G401 (cell line): Measurements from ENCODE around the gene FYB1. TPM values are rescaled to one million over a fixed set of nuclear protein-coding genes. Genes with fewer than 3 reads are reported as not detected.
"Not testable (repeated sequence)": the region's sequence is repeated elsewhere in the genome, so short reads cannot be mapped to it uniquely, and the experiment has no call there.

Experiments used
- DNase-seq: peaks from one replicate; pipeline ENCODE4 v3.0.0-alpha.2; 2015; ENCODE audit warnings: low spot score
- in situ Hi-C: cut with HindIII; loops from 2 replicates; pipeline ENCODE4 v1.10.0; 2016; ENCODE audit warnings: low sequenced_read_pairs, mixed read lengths
- total RNA-seq: library from RNA; depleted of rRNA; stranded (reverse); fragments of >200 nt; shearing (Covaris generic); gene quantifications from 2 replicates; pipeline ENCODE4 v1.2.3, GENCODE V29; 2014; rRNA removed

The FYB1 gene
- total RNA-seq, result not detected in 2 replicates

GRCh38 chr5:39219437-39219836 lies at the start of gene FYB1:
Gene FYB1 (minus strand): TSS chr5:39219563. CDS start chr5:39202960, 16,603 bp downstream.
- in situ Hi-C loops, result no loop called here
- DNase-seq, result no peak

- no peak for DNase-seq
- in situ Hi-C loops, result no loop called here
These were observed 47.8 kb upstream of the FYB1 start for GRCh38 chr5:39267186-39267585.

- DNase-seq, result no peak
- in situ Hi-C loops, result no loop called here
These were observed 47.1 kb upstream of the FYB1 start for GRCh38 chr5:39266442-39266841.

GRCh38 chr5:39264528-39264927 lies 45.2 kb upstream of the FYB1 start:
- in situ Hi-C loops, result no loop called here
- no peak for DNase-seq

GRCh38 chr5:39262981-39263380 lies 43.6 kb upstream of the FYB1 start:
- DNase-seq, result no peak
- in situ Hi-C loops, result no loop called here

- DNase-seq, result no peak
- in situ Hi-C loops, result no loop called here
These were observed 40.7 kb upstream of the FYB1 start for GRCh38 chr5:39260095-39260494.

- in situ Hi-C loops, result no loop called here
- no peak for DNase-seq
These were observed 38.2 kb upstream of the FYB1 start for GRCh38 chr5:39257554-39257953.

GRCh38 chr5:39256477-39257235 lies 37.3 kb upstream of the FYB1 start:
- no peak for DNase-seq
- in situ Hi-C loops, result no loop called here

GRCh38 chr5:39255406-39255805 lies 36.0 kb upstream of the FYB1 start:
- in situ Hi-C loops, result no loop called here
- no peak for DNase-seq

GRCh38 chr5:39254671-39255070 lies 35.3 kb upstream of the FYB1 start:
- in situ Hi-C loops, result no loop called here
- no peak for DNase-seq

GRCh38 chr5:39253196-39253595 lies 33.8 kb upstream of the FYB1 start:
- in situ Hi-C loops, result no loop called here
- DNase-seq, result no peak

GRCh38 chr5:39249564-39250274 lies 30.4 kb upstream of the FYB1 start:
- in situ Hi-C loops, result no loop called here
- DNase-seq, result no peak

- in situ Hi-C loops, result no loop called here
- DNase-seq, result no peak
These were observed 29.7 kb upstream of the FYB1 start for GRCh38 chr5:39249069-39249468.

GRCh38 chr5:39240750-39241149 lies 21.4 kb upstream of the FYB1 start:
- in situ Hi-C loops, result no loop called here
- no peak for DNase-seq

- in situ Hi-C loops, result no loop called here
- DNase-seq, result no peak
These were observed 19.2 kb upstream of the FYB1 start for GRCh38 chr5:39238366-39239105.

- in situ Hi-C loops, result no loop called here
These were observed 17.4 kb upstream of the FYB1 start for GRCh38 chr5:39236718-39237117.

GRCh38 chr5:39235648-39236047 lies 16.3 kb upstream of the FYB1 start:
- in situ Hi-C loops, result no loop called here
- DNase-seq, result no peak

More at GRCh38 chr5:39236718-39237117, 17.4 kb upstream of the FYB1 start:
- no peak for DNase-seq

- in situ Hi-C loops, result not testable (repeated sequence)
These were observed 15.1 kb upstream of the FYB1 start for GRCh38 chr5:39234494-39234893.

GRCh38 chr5:39233783-39234182 lies 14.4 kb upstream of the FYB1 start:
- in situ Hi-C loops, result no loop called here
- no peak for DNase-seq

More at GRCh38 chr5:39234494-39234893, 15.1 kb upstream of the FYB1 start:
- not testable (repeated sequence) for DNase-seq
